ENCODE data around the gene PTGFRN. TPM values are rescaled to one million over a fixed set of nuclear protein-coding genes. Genes with fewer than 3 reads are reported as not detected.

Gene PTGFRN
- total RNA-seq, 1 donor from 2014 or later, result 52.7 TPM

- DNase-seq, result no peak
Observed at GRCh38 chr1:116889380-116889779, 20.3 kb upstream of the PTGFRN start.

- no peak for DNase-seq
Observed at GRCh38 chr1:116891396-116892079, 18.2 kb upstream of the PTGFRN start.

GRCh38 chr1:116895073-116895472 lies 14.6 kb upstream of the PTGFRN start:
- no peak for DNase-seq

GRCh38 chr1:116899529-116899928 lies 10.2 kb upstream of the PTGFRN start:
- DNase-seq, result no peak

GRCh38 chr1:116900471-116901365 lies 9.0 kb upstream of the PTGFRN start:
- no peak for DNase-seq

GRCh38 chr1:116902027-116902426 lies 7.7 kb upstream of the PTGFRN start:
- no peak for DNase-seq

- DNase-seq, result no peak
Observed at GRCh38 chr1:116902723-116903383, 6.9 kb upstream of the PTGFRN start.

- DNase-seq, result no peak
Observed at GRCh38 chr1:116904791-116905320, 4.9 kb upstream of the PTGFRN start.

GRCh38 chr1:116906812-116907211 lies 2.9 kb upstream of the PTGFRN start:
- no peak for DNase-seq

GRCh38 chr1:116907351-116907750 lies 2.4 kb upstream of the PTGFRN start:
- no peak for DNase-seq

- DNase-seq, result no peak
Observed at GRCh38 chr1:116908266-116908665, 1.4 kb upstream of the PTGFRN start.

GRCh38 chr1:116908820-116909511 lies 750 bp upstream of the PTGFRN start:
- no peak for DNase-seq

- DNase-seq, result no peak
Observed at GRCh38 chr1:116910379-116911187, 867 bp downstream of the PTGFRN start.

- no peak for DNase-seq
Observed at GRCh38 chr1:116911188-116911553, 1.5 kb downstream of the PTGFRN start.

- DNase-seq, result no peak
Observed at GRCh38 chr1:116911779-116912469, 2.2 kb downstream of the PTGFRN start.

GRCh38 chr1:116912846-116913245 lies 3.1 kb downstream of the PTGFRN start:
- no peak for DNase-seq

- no peak for DNase-seq
Observed at GRCh38 chr1:116913941-116914340, 4.2 kb downstream of the PTGFRN start.

- DNase-seq, result no peak
Observed at GRCh38 chr1:116914667-116915066, 5.0 kb downstream of the PTGFRN start.

- no peak for DNase-seq
Observed at GRCh38 chr1:116915086-116915661, 5.5 kb downstream of the PTGFRN start.

GRCh38 chr1:116916002-116916401 lies 6.3 kb downstream of the PTGFRN start:
- DNase-seq, result no peak
